Medulla oblongata (tissue), 1 donor: Measurements from ENCODE around the gene MGP.

Experiments
- DNase-seq: peaks from one replicate; pipeline ENCODE4 v3.0.0-alpha.2; 2015; ENCODE audit errors: extremely low spot score

Gene MGP

GRCh38 chr12:14868916-14869506, 16.6 kb downstream of the MGP start:
- DNase-seq, result no peak

- no peak for DNase-seq
Observed at GRCh38 chr12:14860490-14860889, 25.2 kb downstream of the MGP start.

GRCh38 chr12:14858513-14858912, 27.1 kb downstream of the MGP start:
- DNase-seq, result no peak

- DNase-seq, result no peak
Observed at GRCh38 chr12:14854586-14855183, 31.0 kb downstream of the MGP start.

GRCh38 chr12:14853961-14854360, 31.7 kb downstream of the MGP start:
- no peak for DNase-seq

GRCh38 chr12:14852880-14853279, 32.8 kb downstream of the MGP start:
- DNase-seq, result no peak

- no peak for DNase-seq
Observed at GRCh38 chr12:14850929-14851663, 34.6 kb downstream of the MGP start.

- no peak for DNase-seq
Observed at GRCh38 chr12:14849661-14850060, 36.0 kb downstream of the MGP start.

- no peak for DNase-seq
Observed at GRCh38 chr12:14846876-14847580, 38.6 kb downstream of the MGP start.

- DNase-seq, result no peak
Observed at GRCh38 chr12:14846042-14846587, 39.5 kb downstream of the MGP start.

GRCh38 chr12:14845350-14845750, 40.3 kb downstream of the MGP start:
- peak; percentile 86 for DNase-seq

- DNase-seq, result no peak
Observed at GRCh38 chr12:14844401-14844800, 41.3 kb downstream of the MGP start.

- DNase-seq, result no peak
Observed at GRCh38 chr12:14843425-14843887, 42.2 kb downstream of the MGP start, which contains the start of gene ART4. Gene ART4 (minus strand): TSS chr12:14843526. CDS start chr12:14843113, 413 bp downstream.

- no peak for DNase-seq
Observed at GRCh38 chr12:14842315-14842714, 43.3 kb downstream of the MGP start.

- DNase-seq, result no peak
Observed at GRCh38 chr12:14841761-14842160, 43.9 kb downstream of the MGP start.

- DNase-seq, result no peak
Observed at GRCh38 chr12:14840616-14841015, 45.0 kb downstream of the MGP start.

- no peak for DNase-seq
Observed at GRCh38 chr12:14839262-14839661, 46.4 kb downstream of the MGP start.

GRCh38 chr12:14836336-14837210, 49.1 kb downstream of the MGP start:
- DNase-seq, result no peak

- no peak for DNase-seq
Observed at GRCh38 chr12:14834509-14834908, 51.1 kb downstream of the MGP start.

GRCh38 chr12:14833952-14834351, 51.7 kb downstream of the MGP start:
- no peak for DNase-seq

GRCh38 chr12:14833336-14833735, 52.3 kb downstream of the MGP start:
- no peak for DNase-seq
